Measurements from ENCODE around the gene ZACN. TPM values are rescaled to one million over a fixed set of nuclear protein-coding genes. Genes with fewer than 3 reads are reported as not detected.

Gene ZACN
- total RNA-seq, 4 donors from 2014 or later: not detected

DNA sequence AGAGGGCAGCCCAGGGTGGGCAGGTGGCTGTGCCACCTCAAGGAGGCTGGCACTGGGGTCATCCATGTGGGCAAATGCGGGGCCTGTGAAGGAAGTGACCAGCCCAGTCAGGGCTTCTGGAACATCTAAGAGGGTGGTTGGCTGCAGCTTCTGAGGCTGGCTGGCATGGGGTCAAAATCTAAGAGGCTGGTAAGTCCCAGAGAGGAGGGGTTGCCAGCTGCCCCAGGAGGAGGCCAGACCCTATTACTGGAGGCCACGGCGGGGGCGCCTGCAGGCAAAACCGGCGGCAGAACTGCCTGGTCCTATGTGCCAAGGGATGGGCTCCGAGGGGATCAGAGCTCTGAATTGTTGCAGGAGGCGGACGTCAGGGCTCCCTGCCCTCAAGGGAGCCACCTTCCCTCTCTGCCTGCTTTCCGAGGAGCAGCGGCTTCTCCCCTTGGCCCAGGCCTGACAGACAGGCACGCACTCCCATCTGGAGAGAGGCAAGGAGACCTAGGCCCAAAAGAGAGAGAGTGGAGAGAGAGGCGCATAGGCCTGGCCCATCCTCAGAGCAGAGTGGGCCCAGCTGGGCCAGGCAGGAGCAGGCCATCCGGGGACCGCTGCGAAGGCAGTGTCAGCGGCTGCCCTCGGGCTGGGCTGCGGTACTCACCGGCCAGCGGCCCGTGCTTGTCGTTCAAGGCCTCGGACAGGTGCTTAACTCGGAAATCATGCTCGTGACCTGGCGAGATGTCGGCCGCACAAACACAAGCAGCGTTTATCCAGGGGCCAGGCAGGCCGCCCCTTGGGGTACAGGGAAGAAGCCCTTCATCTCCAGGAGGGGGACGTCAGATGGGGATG is 10.9 kb downstream of the ZACN start:
- no peak overlapping the region for H3K4me3 ChIP-seq
- no peaks in the 10 kb centered on the region for H3K4me1 ChIP-seq
- H3K36me3 ChIP-seq: no peaks in the 10 kb centered on the region
- no peak for DNase-seq
- no peaks in the 10 kb centered on the region for H3K9me3 ChIP-seq
- TF ChIP-seq POLR2A (IDR thresholded peaks at IDR 0.05): no peak
- TF ChIP-seq, protein P1, sequence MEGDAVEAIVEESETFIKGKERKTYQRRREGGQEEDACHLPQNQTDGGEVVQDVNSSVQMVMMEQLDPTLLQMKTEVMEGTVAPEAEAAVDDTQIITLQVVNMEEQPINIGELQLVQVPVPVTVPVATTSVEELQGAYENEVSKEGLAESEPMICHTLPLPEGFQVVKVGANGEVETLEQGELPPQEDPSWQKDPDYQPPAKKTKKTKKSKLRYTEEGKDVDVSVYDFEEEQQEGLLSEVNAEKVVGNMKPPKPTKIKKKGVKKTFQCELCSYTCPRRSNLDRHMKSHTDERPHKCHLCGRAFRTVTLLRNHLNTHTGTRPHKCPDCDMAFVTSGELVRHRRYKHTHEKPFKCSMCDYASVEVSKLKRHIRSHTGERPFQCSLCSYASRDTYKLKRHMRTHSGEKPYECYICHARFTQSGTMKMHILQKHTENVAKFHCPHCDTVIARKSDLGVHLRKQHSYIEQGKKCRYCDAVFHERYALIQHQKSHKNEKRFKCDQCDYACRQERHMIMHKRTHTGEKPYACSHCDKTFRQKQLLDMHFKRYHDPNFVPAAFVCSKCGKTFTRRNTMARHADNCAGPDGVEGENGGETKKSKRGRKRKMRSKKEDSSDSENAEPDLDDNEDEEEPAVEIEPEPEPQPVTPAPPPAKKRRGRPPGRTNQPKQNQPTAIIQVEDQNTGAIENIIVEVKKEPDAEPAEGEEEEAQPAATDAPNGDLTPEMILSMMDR (IDR thresholded peaks at IDR 0.05): no peak
- no peaks in the 10 kb centered on the region for H3K27me3 ChIP-seq
- no peak overlapping the region for H3K27ac ChIP-seq
- intact Hi-C loops (cut with DNase I; ENCODE audit: low total_unique reads): no loop called here

DNA sequence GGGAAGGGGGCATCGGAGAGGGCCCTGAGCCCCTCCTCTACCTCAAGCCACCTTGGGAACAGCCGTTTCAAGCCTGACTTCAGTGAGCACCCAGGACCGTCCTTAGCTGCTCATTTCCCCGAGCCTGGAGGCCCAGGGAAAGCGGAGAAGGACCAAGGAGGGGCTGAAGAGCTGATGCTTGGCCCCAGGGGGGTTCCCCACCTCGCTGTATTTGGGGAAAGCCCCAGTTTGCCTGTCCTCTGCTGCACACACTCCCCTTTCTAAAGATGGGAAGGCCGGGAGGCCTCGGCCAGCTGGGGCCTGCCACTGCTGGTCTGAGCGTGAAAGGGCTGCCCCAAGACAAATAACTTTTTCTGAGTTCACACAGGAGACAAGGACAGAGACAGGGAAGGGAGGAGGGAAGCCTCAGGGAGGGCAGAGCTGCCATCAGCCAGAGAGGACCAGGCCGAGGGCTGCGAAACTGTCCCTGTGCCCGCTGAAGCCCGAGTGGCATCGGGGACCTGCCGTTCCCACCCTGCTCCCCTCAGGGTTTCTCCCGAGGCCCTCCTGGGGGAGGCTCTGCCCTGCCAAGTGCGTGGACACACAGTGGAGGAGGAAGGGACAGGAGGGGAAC is 11.6 kb downstream of the ZACN start:
- Histone ChIP-seq H3K36me3 (no peaks in the 10 kb centered on the region), H3K27ac (no peak overlapping the region), H3K9me3 (no peaks in the 10 kb centered on the region), H3K27me3 (no peaks in the 10 kb centered on the region), H3K4me1 (no peaks in the 10 kb centered on the region), H3K4me3 (no peak overlapping the region)
- DNase-seq: no peak
- TF ChIP-seq POLR2A (IDR thresholded peaks at IDR 0.05): no peak
- TF ChIP-seq, protein P1 (IDR thresholded peaks at IDR 0.05): no peak
- intact Hi-C loops (cut with DNase I; ENCODE audit: low total_unique reads): no loop called here

DNA sequence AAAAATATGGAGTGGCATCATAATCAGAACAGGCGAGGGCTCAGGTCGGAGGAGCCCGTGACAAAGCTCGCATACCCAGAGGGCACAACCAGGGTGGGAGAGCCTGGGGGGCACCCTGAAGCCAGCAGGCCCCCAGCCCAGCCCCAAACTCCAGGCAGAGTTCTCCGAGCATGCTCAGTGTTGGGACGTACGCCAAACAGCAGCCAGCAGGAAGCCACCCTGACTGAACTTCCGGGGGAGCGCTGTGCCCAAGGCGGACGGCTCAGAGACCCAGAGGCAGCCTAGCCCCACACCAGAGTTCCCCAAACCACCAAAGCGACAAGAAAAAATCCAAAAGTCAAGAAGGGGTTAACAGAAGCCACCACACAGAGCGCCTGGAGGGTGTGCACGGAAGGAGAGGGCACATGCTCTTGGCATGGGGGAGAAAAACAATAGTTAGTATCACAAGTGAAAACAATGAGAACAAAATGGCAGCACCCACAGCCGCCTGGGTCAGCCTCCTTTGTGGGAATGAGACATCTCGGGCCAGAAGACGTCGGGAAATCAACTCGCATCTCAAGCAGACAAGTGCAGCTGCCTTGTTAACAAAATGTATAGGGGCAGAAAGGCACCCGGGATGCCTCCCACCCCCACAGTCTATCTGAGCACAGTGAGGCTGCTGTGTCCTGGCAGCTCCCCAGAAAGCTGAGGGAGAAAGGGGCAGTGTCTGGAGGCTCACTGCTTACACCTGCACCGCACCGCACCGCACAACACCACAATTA is 12.7 kb downstream of the ZACN start:
- intact Hi-C loops (cut with DNase I; ENCODE audit: low total_unique reads): no loop called here
- no peaks in the 10 kb centered on the region for H3K9me3 ChIP-seq
- no peak overlapping the region for H3K27ac ChIP-seq
- H3K4me3 ChIP-seq: no peak overlapping the region
- DNase-seq: no peak
- no peaks in the 10 kb centered on the region for H3K27me3 ChIP-seq
- H3K4me1 ChIP-seq: no peaks in the 10 kb centered on the region
- TF ChIP-seq POLR2A (IDR thresholded peaks at IDR 0.05): no peak
- TF ChIP-seq, protein P1 (IDR thresholded peaks at IDR 0.05): no peak
- H3K36me3 ChIP-seq: no peaks in the 10 kb centered on the region

DNA sequence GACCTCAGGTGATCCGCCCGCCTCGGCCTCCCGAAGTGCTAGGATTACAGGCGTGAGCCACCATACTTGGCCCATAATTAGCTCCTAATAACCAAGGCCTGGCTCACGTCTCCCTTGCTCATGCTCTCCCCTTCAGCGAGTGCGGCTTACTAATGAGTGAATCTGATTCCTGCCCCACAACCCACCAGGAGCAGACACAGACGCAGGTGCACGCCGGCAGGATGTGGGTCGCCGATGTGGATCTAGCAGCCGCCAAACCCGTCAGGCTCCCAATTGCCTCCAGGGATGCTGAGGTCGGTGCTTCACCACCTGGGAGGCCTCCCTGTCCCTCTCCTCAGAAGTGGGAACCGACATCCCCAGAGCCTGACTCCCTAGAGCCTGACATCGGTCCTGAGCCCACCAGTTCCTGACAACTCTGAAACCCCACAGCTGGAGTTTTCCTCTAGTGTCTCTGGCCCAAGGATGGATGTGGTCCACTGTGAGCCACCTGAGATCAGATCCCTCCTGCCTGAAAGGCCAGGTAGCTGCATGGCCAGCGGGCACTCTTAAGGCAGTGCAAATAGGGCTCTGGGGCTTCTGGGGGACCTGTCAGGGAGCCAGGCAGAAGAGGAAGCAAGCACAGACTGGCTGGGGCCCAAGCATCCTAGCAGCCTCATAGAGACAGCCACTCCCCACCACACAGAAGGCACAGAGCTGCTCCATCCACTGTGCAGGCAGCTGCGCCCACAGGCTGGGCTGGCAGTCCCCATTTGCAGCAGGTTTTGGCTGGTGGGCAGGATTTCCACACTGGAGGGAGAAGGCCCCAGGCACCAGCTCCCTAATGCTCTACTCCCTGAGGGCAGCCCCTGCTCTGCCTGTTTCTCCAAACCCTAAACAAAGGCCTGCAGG is 13.8 kb downstream of the ZACN start:
- no peak for TF ChIP-seq POLR2A (IDR thresholded peaks at IDR 0.05)
- TF ChIP-seq, protein P1 (IDR thresholded peaks at IDR 0.05): no peak
- no peaks in the 10 kb centered on the region for H3K9me3 ChIP-seq
- no peak overlapping the region for H3K4me3 ChIP-seq
- no peaks in the 10 kb centered on the region for H3K27me3 ChIP-seq
- H3K4me1 ChIP-seq: no peaks in the 10 kb centered on the region
- no peak overlapping the region for H3K27ac ChIP-seq
- no peaks in the 10 kb centered on the region for H3K36me3 ChIP-seq
- intact Hi-C loops (cut with DNase I; ENCODE audit: low total_unique reads): no loop called here
- DNase-seq: no peak

Data from uterus (tissue), 4 donors.